ENCODE measurements around the gene LRRC3B.
"Not testable (repeated sequence)": the region's sequence is repeated elsewhere in the genome, so short reads cannot be mapped to it uniquely, and the experiment has no call there.

The LRRC3B gene, protein sequence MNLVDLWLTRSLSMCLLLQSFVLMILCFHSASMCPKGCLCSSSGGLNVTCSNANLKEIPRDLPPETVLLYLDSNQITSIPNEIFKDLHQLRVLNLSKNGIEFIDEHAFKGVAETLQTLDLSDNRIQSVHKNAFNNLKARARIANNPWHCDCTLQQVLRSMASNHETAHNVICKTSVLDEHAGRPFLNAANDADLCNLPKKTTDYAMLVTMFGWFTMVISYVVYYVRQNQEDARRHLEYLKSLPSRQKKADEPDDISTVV

DNA sequence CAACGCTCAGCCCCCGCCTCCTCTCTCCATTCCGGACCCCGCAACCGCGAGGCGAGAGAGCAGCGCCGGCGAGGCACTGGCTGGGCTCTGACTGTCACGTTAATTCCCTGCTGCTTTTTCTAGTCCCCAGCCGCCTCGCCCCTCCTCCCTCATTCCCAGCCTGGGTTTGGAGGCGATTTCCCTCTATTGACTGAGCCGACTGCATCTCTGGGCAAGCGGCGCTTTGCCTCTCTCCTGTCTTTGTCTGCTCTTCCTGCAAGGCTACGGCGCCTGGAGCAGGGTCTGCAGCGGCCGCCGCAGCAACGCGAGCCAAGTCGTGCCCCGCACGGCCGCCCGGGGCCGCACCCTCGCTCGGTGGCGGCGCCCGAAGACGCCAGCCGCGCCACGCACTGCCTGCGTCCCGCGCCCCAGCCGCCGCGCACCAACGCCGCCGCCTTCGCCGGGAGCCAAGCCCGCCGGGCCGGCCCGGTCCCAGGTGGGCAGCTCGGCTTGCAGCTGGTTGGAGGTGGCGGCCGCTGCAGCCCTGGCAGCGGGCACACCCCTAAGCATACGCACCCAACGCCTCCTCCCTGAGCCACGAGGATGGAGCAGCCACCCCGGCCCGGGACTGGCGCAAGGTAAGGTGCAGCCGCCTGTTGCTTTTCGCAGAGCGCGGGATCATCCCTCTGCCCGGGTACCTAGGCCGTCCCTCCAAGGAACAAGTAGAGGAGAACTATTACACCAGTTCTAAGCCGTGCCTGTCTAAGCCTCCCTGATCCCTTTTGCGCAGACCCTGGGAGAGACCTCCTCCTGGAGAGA is at the start of gene LRRC3B:
Gene LRRC3B, plus strand, starts transcription at position 152 of the 798 bp plus-strand sequence. CDS start 86,901 bp downstream, outside the sequence.
- no peak for DNase-seq

DNA sequence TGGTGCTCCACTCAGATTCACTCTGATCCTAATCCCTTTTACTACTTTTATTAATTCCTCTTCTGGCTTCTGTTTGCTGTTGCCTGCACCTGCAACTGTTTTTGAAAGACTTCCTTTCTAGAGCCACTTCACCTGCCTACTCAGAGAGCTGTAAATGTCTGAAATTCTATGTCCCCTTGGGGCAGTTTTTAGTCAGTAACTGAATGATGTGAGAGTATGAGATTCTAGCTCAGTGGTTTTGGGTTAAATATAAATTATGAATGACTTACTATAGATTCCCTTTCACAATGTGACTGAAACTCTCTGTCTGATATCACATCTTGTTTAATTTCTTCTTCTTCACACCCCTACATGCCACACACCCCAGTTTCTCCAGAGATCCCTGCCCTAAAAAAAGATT is 47.8 kb upstream of the LRRC3B start:
- DNase-seq = no peak

DNA sequence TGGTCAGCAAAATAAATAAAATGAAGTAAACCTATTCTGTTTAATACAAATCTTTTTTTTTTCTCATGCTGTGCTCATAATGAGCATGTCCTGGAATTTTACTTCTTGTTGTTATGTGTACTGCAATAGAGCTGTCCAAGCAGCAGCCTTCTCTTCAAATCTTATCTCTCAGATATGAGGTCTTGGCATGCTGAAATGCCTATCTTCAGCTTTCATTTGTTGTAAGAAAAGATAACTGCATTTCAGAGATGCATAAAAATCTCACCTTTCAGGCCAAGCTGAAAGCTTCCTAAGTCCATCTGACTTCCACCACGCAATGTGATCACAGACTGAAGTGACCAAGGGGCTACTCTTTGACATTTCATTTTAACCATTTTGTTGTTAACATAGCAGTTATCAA is 43.5 kb upstream of the LRRC3B start:
- DNase-seq = no peak

DNA sequence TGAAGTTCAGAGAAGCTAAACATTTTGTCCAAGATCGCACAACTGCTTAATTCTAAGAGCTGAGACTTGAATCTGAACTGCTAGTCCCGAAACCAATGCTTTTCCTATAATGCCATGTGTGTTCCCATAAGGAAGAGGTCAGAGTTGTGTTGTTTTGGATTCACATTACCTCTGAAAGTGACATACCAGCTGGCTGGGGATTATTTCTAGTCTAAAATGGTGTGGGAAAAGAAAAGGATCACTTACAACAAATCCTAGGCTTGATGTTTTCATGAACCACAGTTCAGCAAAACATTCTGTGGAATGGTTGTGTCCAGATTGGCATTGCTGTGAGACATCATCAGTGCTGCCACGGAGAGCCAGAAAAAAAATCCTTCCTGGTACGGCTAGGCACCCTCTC is 35.0 kb upstream of the LRRC3B start:
- DNase-seq = no peak

DNA sequence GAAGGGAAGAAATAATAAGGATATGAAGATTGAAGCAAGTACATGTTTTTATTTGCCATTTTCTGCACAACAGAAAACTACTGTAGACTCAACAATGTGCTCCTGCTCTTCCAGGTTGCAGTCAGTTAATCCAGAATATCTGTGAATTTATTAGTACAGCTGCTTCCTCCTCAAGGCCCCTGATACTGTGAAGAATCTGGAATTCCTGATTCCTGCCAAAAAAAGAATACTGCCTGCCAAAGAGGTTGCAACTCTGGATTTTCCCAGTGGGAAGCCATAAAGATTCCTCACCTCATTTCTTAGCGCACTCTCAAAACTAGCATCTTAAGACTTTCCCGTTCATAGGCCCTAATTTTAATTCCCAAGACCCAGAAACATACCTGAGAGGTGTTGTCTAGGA is 33.6 kb upstream of the LRRC3B start:
- DNase-seq = no peak

DNA sequence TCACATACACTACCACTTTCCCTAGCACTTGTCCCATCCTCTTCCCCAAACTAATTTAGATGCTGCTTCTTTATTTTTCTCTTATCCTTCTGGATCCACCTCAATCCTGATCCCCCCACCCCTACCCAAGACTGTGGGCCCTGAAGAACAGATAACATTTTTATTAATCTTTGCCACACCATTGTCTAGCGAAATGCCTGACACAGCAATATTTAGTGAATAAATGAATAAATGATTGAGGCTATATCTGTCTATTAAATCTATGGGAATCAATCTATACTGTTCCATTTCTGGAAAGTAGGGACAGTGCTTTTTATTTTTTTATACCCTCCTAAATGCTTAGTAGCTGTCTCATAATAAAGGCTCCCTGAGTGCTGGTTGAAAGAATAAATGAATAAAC is 32.9 kb upstream of the LRRC3B start:
- DNase-seq = no peak

DNA sequence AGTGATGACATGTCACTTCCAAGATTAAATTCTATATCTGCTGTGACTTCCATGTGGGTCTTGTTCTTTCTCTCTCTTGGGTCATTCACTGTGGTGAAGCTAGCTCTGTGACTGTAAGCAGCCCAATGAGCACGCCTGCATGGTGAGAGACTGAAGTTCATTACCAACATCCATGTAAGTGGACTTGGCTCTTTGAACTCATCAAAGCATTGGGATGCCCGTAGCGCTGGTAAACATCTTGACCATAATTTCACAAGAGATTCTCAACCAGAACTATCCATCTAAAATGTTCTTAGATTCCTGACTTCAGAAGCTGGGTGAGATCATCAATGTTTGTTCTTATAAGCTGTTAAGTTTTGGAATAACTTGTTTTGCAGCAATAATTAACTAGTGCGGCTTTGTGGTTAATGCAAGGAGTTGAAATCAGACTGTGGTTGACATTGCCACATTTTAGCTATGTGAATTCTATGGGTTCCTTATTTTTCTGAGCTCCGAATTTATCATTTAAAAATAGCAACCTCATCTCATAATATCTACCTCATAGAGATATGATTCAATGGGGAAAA is 31.6 kb upstream of the LRRC3B start:
- DNase-seq = no peak

DNA sequence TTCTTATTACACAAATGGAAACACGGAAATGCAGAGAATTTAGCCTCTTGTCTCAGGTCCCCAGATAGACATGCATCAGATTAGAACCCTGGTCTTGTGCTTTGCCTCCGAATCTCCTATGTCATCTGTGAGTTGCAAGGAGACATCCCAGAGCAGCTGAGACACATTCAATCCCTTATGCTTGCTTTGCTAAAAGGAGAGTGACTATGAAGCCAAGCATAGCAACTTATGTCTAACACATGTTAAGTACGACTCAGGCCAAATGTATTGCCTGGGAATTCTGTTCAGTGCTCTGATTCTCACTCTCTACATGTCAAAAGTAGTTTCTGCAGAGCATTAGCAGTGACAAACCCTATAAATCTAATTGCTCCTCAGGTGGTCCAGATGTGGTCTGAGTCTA is 30.6 kb upstream of the LRRC3B start:
- no peak for DNase-seq

DNA sequence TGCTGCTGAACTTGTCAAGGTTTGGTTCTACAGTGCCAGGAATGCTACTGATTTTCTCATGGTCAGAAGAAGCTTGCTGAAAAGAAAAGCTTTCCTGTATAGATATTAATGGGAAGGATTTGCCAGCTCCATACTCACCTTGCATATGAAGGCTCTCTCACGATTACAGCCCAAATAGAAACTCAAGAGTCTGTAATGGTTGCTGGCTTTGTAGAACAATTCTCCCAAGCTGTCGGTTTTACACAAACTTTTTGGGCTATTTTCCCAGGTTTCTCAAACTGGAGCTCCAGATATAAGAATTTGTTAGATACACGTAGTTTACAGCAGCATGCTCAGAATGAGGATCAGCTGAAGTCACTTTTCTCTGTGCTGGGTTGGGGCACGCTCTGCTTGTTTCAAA is 30.1 kb upstream of the LRRC3B start:
- no peak for DNase-seq

DNA sequence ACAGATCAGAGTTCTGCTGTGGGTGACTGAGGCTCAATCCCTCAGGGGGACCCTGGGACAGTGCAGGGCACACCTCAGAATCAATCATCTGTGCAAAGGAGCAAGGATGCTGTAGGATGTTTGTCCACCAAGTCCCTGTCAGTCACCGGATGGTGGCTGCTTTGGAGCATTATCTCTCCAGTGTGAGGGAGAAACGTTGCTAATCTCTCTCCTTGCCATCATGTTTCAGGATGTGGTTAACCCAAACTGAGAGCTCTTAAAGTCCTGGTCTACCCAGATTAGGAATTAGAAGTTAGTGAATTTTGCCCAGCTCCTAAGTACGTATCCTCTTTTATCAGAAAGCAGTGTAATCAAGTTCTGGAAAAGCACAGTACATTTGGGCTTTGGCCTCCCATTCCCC is 26.2 kb upstream of the LRRC3B start:
- no peak for DNase-seq

DNA sequence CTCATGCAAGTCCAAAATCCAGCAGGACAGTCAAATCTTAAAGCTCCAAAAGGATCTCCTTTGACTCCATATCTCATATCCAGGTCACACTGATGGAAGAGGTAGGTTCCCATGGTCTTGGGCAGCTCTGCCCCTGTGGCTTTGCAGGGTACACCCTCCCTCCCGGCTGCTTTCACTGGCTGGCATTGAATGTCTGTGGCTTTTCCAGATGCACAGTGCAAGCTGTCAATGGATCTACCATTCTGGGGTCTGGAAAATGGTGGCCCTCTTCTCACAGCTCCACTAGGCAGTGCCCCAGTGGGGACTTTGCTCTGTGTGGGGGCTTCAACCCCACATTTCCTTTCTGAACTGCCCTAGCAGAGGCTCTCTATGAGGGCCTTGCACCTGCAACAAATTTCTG is 19.3 kb upstream of the LRRC3B start:
- not testable (repeated sequence) for DNase-seq

DNA sequence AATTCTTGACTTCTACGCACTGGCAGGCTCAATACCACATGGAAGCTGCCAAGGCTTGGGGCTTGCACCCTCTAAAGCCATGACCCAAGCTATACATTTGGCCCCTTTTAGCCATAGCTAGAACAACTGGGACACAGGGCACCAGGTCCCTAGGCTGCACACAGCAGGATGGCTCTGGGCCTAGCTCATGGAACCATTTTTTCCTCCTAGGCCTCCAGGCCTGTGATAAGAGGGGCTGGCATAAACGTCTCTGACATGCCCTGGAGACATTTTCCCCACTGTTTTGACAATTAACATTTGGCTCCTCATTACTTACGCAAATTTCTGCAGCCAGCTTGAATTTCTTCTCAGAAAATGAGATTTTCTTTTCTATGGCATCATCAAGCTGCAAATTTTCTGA is 18.8 kb upstream of the LRRC3B start:
- DNase-seq = not testable (repeated sequence)

DNA sequence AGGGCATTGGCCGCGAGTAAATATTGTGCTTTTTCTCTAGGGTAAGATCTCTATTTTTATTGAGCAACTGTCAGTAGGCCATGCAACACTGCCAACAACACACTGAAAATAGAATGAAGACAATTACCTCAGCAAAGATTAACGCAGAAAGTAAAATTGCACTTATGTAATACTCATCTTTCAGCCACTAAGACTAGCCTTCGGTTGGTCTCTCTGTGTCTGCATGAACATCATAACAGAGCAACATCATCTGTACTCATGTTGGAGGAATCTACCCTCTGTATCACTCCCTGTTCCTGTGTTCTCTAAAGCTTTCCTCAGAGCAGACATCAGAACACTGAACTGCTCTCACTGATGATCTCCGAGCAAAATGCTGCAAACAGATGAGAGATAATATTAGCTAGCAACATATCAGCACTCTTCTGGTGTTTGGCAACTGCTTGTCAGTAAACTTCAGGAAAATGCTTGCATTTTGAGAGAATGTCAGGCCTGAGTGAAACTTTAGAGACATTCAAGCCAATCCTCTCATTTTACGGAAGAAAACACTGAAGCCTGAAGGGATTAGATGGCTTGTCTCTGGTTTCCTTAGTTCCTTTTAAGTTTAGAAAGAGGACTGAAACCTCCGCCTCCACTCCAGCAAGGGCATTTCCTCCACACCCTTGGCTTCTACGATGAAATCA is 8.4 kb upstream of the LRRC3B start:
- no peak for DNase-seq

DNA sequence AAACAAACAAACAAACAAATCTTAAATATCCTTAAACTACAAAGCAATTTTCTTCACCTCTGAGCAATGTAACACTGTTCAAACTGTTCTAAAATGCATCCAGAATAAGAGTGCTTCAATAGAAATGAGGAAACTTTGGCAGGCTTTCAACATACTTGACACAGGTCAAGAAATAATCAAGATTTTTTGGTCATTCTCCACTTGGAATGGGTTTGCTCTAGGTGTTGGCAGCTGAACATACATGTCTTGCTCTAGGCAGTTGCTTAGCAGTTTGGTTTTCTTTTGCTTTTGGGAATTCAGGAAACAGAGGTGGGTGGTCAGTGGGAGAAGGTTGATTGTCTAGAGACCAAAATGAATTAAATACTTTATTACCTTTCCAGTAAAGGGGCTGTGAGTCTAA is 1.4 kb upstream of the LRRC3B start:
- DNase-seq = no peak

DNA sequence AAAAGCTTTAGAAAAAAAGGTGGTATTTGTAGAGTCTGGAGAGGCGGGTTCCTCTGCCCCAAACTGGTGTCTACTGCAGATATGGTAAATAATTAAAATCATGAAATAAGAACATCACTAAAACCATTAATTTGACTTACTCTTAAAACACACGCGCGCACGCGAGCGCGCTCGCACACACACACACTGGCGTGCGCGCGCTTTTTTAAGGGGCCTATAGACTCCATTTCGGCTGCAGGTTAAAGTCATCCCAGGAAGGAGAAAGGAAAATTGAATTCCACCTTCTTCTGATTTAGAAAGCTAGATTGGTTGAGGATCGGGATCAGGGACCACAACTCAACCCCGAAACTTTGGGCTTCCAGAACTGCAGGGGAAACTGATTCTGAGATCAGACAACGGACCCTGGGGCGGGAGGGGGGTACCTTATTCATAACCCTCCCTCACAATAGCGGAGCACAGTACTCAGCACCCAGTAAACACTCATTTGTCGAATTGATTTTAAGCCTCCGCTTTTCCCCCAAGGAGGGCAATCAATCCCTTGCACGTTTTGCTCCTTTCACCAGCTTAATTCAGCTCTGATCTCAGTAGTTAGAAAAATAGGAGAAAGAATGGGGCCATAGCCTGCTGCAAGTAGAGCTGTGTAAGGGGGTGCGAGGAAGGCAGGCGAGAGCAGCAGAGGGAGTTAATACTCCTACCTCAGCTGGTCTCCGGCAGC is 509 bp upstream of the LRRC3B start:
- no peak for DNase-seq

DNA sequence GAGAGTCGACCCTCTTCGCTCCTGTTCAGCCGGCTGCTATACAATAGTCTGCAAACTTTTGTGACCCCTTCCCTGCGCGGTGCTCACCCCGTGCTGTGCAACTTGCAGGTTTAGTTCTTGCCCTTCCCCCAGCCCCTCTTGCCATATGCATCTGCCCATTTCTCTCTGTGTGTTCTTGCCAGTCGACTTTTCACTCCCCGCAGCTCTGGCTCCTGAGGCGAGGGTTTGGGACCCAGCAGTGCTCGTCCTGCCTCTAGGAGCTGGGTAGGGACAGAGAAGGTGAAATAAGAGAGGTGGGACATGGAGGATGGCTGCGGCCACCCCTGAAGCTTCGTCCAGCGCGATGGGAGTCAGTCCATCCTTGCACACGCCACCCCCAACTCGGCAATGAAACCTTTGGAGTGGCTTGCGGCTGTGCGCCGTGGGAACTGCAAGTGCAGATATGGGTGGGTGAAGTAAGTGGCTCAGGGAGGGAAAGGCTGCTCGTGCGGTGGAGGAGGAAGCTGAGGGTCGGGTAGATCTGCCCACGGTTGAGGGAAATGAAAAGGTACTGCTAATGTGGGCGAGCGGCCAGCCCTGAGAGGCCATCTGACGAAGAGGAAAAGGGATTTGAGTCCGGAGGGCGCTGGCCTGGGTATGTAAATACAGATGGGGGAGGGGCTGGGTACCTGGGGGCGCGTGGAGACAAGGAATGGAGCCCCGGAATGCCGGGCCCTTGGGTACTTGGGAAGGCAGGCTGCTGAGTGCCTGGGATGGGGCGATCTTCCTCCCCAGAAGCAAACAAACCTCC is 1.0 kb downstream of the LRRC3B start:
- DNase-seq = no peak

DNA sequence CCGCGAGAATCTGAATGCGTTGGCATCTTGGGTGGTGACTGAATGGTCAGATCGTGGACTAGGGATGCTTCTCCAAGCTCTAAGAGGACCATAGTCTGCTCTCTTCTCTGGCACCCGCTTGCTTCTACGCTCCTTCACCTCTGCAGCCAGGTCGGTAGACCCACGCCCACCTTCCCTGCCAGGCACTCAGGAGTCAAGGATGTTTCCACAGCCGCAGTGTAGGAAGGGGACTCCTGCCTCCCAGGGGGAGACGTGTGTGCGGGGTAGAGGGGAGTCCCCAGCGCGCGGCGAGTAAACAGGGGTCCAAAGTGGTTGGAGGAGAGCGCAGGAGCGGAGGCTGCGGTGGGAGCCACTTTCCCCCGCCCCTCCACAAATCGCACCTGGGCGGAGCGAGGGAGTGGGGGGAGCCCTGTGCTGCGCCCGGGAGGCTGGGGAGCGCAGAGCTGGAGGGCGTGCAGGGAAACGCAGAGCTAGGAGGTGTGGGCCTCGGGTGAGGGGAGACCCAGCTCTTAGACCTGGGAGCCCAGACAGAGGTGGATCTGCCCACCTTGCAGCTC is 1.7 kb downstream of the LRRC3B start:
- DNase-seq = no peak

DNA sequence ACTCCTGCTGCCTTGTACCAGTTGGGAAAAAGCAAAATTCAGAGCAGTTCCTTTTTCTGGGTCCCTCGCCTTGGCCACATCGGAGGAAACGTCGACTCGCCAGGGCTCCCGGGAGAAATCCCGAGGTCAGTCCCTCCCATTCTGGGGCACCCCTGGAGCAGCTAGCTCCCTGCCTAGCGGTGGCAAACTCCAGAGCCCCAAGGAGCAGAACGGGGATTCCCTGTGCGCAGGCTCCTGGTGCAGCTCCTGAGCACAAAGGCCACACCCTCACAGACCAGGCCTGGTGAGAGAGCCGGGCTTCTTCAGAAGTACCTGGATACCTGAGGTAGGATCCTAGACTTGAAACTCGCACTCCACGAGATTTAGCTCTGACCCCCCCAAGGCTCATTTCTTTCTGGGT is 2.6 kb downstream of the LRRC3B start:
- no peak for DNase-seq

DNA sequence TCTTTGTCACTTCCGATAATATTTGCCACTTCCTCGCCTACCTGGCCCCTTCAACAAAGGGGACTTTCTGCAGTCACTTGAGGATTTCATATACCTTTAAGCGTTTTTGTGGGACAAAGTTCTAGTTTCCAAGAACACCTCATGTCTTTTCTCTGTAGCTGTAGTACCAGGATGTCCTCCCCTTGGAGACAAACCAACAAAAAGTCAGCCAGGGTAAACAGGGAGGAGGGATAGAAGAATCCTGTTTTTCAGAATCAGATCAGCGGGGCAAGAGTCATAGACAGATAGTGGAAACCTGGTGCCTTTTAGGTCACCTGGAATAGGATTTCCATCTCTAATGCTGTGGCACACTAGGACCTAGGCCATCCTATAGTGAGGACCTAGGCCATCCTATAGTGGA is 4.5 kb downstream of the LRRC3B start:
- DNase-seq = no peak

DNA sequence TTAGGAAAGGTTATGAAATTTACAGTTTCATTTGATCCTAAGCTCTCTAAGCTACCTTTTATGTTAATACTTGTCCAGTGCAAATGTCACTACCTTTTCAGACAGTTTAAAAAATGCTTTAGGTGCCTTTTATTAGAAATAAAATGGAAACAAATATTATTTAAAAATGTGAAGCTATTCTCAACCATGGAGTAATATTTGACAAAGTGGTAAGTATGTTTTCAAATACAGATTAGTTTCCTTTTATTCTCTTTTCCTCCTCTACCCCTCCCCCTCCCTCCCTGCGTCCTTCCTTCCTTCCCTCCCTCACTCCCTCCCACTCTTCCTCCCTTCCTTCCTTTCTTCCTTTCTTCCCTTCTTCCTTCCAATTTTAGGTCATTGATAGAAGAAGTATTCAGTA is 6.3 kb downstream of the LRRC3B start:
- no peak for DNase-seq

DNA sequence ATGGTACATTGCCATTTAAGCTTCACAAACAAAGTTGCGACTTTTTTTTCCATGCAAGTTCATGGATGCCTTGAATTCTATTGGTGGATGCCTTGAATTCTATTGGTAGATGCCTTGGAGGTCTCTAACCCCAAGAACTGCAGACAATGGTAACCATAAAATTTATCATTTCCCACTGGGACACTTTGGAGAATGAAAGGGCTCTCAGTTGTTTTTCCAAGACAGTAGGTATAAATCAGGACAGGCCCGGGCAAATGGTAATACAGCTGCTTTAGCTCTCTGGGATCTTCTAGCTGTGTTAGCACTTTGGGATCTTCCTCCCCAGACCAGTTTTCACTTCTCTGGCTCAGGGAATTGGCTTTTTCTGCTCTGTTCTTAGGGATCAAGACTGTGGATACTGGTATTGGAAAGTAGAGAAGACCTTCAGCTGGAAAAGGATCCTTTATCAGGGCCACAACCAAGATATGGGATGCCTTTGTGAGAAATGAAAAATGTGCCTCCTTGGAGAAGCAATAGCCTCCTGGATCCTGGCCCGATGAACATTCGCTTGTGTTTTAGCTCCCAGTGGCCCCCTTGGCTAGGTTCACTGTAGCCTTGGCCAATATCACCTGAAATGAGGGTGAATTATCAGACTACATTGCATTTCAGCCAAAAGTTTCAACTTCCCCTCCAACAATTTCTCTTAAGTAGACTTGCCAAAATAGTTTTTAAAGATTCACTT is 8.3 kb downstream of the LRRC3B start:
- no peak for DNase-seq
